Adrenal gland (tissue), 5 donors: ENCODE data around the gene ZNF792.

Experiments used
- POLR2A ChIP-seq, 2 donors: fragments of 450-650 bp; IDR thresholded peaks; one replicate each; pipeline ENCODE4 v1.6.1; 2017; ENCODE audit warnings: antibody characterized with exemption in 2 of 2, mild to moderate bottlenecking in 2 of 2, moderate library complexity in 1 of 2
- TF ChIP-seq, protein P1 (sequence below), 6 experiments: fragments of 450-650 bp in 4 of 6; fragments of 200-600 bp in 2 of 6; sonication (generic) in 1 of 6; IDR thresholded peaks; 1 replicate in 5 of 6; 2 replicates in 1 of 6; pipeline versions ENCODE4 v1.5.1 to v1.8.0; 2016 to 2021; ENCODE audit warnings: antibody characterized with exemption in 6 of 6, mild to moderate bottlenecking in 2 of 6, moderate library complexity in 1 of 6
- donor health status: DM: no; HTN: no; CAD: no.

GRCh38 chr19:34959021-34959420 is 5.0 kb downstream of the ZNF792 start:
- TF ChIP-seq, protein P1, sequence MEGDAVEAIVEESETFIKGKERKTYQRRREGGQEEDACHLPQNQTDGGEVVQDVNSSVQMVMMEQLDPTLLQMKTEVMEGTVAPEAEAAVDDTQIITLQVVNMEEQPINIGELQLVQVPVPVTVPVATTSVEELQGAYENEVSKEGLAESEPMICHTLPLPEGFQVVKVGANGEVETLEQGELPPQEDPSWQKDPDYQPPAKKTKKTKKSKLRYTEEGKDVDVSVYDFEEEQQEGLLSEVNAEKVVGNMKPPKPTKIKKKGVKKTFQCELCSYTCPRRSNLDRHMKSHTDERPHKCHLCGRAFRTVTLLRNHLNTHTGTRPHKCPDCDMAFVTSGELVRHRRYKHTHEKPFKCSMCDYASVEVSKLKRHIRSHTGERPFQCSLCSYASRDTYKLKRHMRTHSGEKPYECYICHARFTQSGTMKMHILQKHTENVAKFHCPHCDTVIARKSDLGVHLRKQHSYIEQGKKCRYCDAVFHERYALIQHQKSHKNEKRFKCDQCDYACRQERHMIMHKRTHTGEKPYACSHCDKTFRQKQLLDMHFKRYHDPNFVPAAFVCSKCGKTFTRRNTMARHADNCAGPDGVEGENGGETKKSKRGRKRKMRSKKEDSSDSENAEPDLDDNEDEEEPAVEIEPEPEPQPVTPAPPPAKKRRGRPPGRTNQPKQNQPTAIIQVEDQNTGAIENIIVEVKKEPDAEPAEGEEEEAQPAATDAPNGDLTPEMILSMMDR (IDR thresholded peaks at IDR 0.05): no peak
- TF ChIP-seq POLR2A (IDR thresholded peaks at IDR 0.05): no peak
